Measurements from ENCODE around the gene FBXO24. TPM values are rescaled to one million over a fixed set of nuclear protein-coding genes. Genes with fewer than 3 reads are reported as not detected.
A peak's percentile ranks its signal among the peaks of the same experiment; 100 is the strongest.

Gene FBXO24
- total and polyA plus RNA-seq, 8 donors: 0.37 to 0.88 (median 0.44) TPM; not detected in 3

DNA sequence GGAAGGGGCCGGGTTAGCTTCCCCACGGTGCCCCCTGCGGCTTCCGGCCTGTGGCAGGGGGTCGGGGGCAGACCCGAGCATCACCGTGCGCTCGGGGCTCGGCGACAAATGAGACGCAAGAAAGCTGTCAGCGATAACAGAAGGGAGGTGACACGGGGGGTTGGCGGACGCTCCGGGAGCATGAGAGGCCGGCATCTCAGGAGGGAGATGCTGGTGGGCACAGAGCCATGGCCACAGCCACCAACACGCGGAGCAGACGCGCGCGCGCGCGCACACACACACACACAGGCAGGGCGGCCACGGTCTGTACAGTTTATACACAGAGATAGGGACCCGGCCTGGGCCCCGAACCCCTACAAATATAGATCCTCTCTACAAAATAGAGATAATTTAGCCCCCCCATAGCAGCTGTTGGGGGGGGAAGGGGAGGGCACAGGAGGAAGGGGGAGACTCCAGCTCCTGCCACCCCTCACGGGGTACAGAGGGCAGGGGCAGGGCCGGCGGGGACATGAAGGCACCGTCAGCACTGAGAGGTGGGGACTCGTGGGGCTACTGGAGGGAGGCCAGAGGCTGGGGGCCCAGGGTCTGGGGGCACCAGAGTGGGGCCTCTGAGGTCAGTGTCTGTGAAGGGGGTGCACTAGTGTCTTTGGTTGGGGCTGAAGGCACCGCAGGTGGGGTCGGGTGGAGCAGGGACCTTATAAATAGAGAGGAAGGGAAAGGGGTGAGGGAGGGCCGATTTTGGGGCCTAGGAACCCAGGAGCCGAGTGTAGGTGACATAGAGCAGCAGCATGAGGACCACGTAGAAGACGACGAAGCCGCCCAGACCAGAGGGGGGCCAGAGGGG lies 11.5 kb upstream of the FBXO24 start:
- WGBS, 5 donors: 91 to 93% (median 93%) methylated on average over 43 to 44 of the region's 44 CpGs
- no peak overlapping the region for H3K27ac ChIP-seq
- no peaks in the 10 kb centered on the region for H3K9me3 ChIP-seq
- TF ChIP-seq POLR2AphosphoS5 (IDR thresholded peaks at IDR 0.05) (no peak), POLR2A (IDR thresholded peaks at IDR 0.05) (no peak), EP300 (IDR thresholded peaks at IDR 0.05) (no peak)
- TF ChIP-seq, protein P1, sequence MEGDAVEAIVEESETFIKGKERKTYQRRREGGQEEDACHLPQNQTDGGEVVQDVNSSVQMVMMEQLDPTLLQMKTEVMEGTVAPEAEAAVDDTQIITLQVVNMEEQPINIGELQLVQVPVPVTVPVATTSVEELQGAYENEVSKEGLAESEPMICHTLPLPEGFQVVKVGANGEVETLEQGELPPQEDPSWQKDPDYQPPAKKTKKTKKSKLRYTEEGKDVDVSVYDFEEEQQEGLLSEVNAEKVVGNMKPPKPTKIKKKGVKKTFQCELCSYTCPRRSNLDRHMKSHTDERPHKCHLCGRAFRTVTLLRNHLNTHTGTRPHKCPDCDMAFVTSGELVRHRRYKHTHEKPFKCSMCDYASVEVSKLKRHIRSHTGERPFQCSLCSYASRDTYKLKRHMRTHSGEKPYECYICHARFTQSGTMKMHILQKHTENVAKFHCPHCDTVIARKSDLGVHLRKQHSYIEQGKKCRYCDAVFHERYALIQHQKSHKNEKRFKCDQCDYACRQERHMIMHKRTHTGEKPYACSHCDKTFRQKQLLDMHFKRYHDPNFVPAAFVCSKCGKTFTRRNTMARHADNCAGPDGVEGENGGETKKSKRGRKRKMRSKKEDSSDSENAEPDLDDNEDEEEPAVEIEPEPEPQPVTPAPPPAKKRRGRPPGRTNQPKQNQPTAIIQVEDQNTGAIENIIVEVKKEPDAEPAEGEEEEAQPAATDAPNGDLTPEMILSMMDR (IDR thresholded peaks at IDR 0.05): no peak
- H3K36me3 ChIP-seq: peaks cover 51 to 75% (median 71%) of the 10 kb centered on the region in 4 donors
- no peak for DNase-seq
- peaks cover 0 to 21% (median 8%) of the 10 kb centered on the region in 3 donors for H3K27me3 ChIP-seq
- intact Hi-C loops (cut with DNase I; ENCODE audit: low total_unique reads): no loop called here
- H3K4me1 ChIP-seq: peaks cover 12 to 22% (median 18%) of the 10 kb centered on the region in 4 donors
- no peak overlapping the region for H3K4me3 ChIP-seq

DNA sequence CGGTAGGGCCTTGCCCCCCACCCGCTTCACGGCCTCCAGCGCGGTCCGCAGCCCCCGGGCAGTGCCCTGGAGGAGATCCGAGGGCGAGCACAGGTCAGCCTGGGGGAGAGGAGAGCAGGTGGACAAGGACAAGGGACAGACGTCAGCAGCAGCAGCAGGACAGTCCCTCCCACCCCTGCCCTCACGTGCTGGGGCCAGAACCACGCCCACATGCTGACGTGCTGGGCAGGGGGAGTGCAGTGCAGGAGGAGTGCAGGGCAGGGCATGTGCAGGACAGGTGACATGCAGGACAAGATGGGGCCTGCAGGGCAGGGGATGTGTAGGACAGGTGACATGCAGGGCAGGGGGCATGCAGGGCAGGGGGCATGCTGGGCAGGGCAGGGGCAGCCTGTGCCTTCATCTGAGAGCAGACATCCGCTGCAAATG lies 10.9 kb upstream of the FBXO24 start:
- Histone ChIP-seq H3K4me1 (peaks cover 6 to 16% (median 12%) of the 10 kb centered on the region in 4 donors), H3K36me3 (peaks cover 57 to 81% (median 78%) of the 10 kb centered on the region in 4 donors), H3K27me3 (peaks cover 0 to 16% (median 2%) of the 10 kb centered on the region in 3 donors), H3K4me3 (no peak overlapping the region), H3K9me3 (no peaks in the 10 kb centered on the region), H3K27ac (no peak overlapping the region)
- WGBS, 5 donors: 55 to 82% (median 81%) methylated on average over 10 to 14 of the region's 14 CpGs
- DNase-seq: peak in 1 of 2 donors; percentile 43
- TF ChIP-seq, protein P1 (IDR thresholded peaks at IDR 0.05): no peak
- TF ChIP-seq EP300 (IDR thresholded peaks at IDR 0.05): no peak
- no peak for TF ChIP-seq POLR2AphosphoS5 (IDR thresholded peaks at IDR 0.05)
- no peak for TF ChIP-seq POLR2A (IDR thresholded peaks at IDR 0.05)
- intact Hi-C loops (cut with DNase I; ENCODE audit: low total_unique reads): no loop called here

DNA sequence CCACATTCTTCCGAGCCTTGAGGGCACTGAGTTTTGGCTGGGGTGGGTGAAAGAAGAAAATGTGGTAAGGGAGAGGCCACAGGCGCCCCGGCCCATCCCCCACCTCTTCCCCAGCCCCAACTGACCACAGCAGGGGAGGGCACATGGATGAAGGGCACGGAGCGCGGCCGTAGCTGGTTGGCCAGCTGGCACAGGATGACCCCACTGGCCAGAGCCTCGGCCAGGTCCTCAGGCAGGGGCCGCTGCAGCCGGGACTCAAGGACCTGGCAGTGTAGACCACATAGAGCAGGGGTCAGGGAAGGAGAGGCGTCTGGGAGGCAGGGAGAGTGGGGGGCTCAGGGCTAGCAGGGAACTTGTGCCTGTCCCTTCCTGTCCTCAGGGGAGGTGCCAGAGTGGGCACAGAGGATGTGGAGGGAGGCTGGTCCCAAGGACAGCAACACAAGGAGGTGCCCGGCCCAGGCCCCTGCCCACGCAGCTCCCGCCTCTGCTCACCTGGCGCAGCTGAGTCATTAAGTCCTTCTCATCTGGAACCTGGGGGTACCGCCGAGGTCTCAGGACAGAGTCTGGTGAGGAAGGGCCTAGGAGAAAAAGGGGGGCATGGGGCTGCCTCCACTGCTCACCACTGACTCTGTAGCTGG lies 10.3 kb upstream of the FBXO24 start:
- Histone ChIP-seq H3K4me1 (peaks cover 0 to 11% (median 5%) of the 10 kb centered on the region in 4 donors), H3K4me3 (no peak overlapping the region), H3K9me3 (no peaks in the 10 kb centered on the region), H3K27ac (no peak overlapping the region), H3K36me3 (peaks cover 59 to 86% (median 84%) of the 10 kb centered on the region in 4 donors), H3K27me3 (peaks cover 0 to 12% (median 0%) of the 10 kb centered on the region in 3 donors)
- TF ChIP-seq EP300 (IDR thresholded peaks at IDR 0.05) (no peak), POLR2AphosphoS5 (IDR thresholded peaks at IDR 0.05) (no peak), POLR2A (IDR thresholded peaks at IDR 0.05) (no peak)
- TF ChIP-seq, protein P1 (IDR thresholded peaks at IDR 0.05): no peak
- DNase-seq: no peak
- intact Hi-C loops (cut with DNase I; ENCODE audit: low total_unique reads): no loop called here
- WGBS, 5 donors: 83 to 96% (median 91%) methylated on average over 11 to 17 of the region's 17 CpGs

GRCh38 chr7:100576384-100576993 lies 9.6 kb upstream of the FBXO24 start:
- intact Hi-C loops (cut with DNase I; ENCODE audit: low total_unique reads): no loop called here
- no peak for DNase-seq
- H3K9me3 ChIP-seq: no peaks in the 10 kb centered on the region
- no peak overlapping the region for H3K4me3 ChIP-seq
- H3K27ac ChIP-seq: no peak overlapping the region
- H3K36me3 ChIP-seq: peaks cover 66 to 92% (median 90%) of the 10 kb centered on the region in 4 donors
- no peak for TF ChIP-seq POLR2A (IDR thresholded peaks at IDR 0.05)
- TF ChIP-seq EP300 (IDR thresholded peaks at IDR 0.05): no peak
- no peak for TF ChIP-seq POLR2AphosphoS5 (IDR thresholded peaks at IDR 0.05)
- TF ChIP-seq, protein P1 (IDR thresholded peaks at IDR 0.05): no peak
- peaks cover 0 to 5% (median 2%) of the 10 kb centered on the region in 4 donors for H3K4me1 ChIP-seq
- WGBS, 5 donors: 90 to 96% (median 95%) methylated on average over 11 to 13 of the region's 13 CpGs
- peaks cover 0 to 7% (median 0%) of the 10 kb centered on the region in 3 donors for H3K27me3 ChIP-seq

Measured in stomach (tissue), 9 donors.